Activated T-helper 1 cell treated with anti-CD3 and anti-CD28 coated beads, Interleukin-12 subunit alpha, Interleukin-12 subunit beta, Interleukin-2, Interleukin-4 antibody, amounts not matched to agents 30 ng/mL and 10 ng/mL and 1 ng/mL, durations not matched to agents 14 hours and 24 hours and 36 hours (primary cell): ENCODE measurements around the gene PDCD7. TPM values are rescaled to one million over a fixed set of nuclear protein-coding genes. Genes with fewer than 3 reads are reported as not detected.
"Not testable (repeated sequence)": the region's sequence is repeated elsewhere in the genome, so short reads cannot be mapped to it uniquely, and the experiment has no call there.

Experiments used
- DNase-seq: peaks from one replicate; pipeline ENCODE4 v3.0.0; 2021; ENCODE audit warnings: low spot score
- H3K27ac Mint-ChIP-seq: one replicate; pipeline ENCODE4 v1.8.0; 2021; ENCODE audit warnings: mild to moderate bottlenecking, mixed read lengths
- H3K27me3 Mint-ChIP-seq: one replicate; pipeline ENCODE4 v1.8.0; 2022; ENCODE audit warnings: mild to moderate bottlenecking, moderate library complexity, mixed read lengths; ENCODE audit not compliant: insufficient read depth
- H3K36me3 Mint-ChIP-seq: one replicate; pipeline ENCODE4 v1.8.0; 2021; ENCODE audit warnings: low read depth, mixed read lengths
- H3K4me1 Mint-ChIP-seq: one replicate; pipeline ENCODE4 v1.8.0; 2021; ENCODE audit warnings: low read depth, mixed read lengths
- H3K4me3 Mint-ChIP-seq: one replicate; pipeline ENCODE4 v1.8.0; 2021; ENCODE audit warnings: mild to moderate bottlenecking, moderate library complexity, mixed read lengths
- H3K9me3 Mint-ChIP-seq: one replicate; pipeline ENCODE4 v1.8.0; 2021; ENCODE audit warnings: mixed read lengths
- intact Hi-C: fragments of 100-400 bp; cut with micrococcal nuclease; formaldehyde crosslinking; loops from one replicate; pipeline ENCODE4 v1.15.1; 2024
- total RNA-seq: library from RNA; stranded (reverse); gene quantifications from 2 replicates; pipeline ENCODE4 v1.2.3, GENCODE V29; 2022

The PDCD7 gene
- total RNA-seq, 1 donor from 2014 or later: 54.7 TPM

- Mint-ChIP-seq H3K9me3 (no peaks in the 10 kb centered on the region), H3K27me3 (no peaks in the 10 kb centered on the region), H3K4me3 (no peak overlapping the region), H3K27ac (no peak overlapping the region), H3K4me1 (no peaks in the 10 kb centered on the region), H3K36me3 (peaks cover 12% of the 10 kb centered on the region)
- intact Hi-C loops: no loop called here
- no peak for DNase-seq
Observed at GRCh38 chr15:65106011-65106590, 27.5 kb downstream of the PDCD7 start.

DNA sequence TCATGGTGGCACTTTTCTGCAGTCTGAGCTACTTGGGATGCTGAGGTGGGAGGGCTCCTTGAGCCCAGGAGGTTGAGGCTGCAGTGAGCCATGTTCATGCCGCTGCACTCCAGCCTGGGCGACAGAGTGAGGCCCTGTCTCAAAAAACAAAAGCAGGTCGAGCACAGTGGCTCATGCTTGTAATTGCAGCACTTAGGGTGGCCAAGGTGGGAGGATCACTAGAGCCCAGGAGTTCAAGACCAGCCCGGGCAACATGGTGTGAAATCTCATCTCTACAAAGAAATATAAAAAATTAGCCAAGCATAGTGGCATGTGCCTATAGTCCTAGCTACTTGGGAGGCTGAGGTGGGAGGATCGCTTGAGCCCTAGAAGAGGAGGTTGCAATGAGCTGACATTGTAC is 28.6 kb downstream of the PDCD7 start:
- intact Hi-C loops: no loop called here
- no peak overlapping the region for H3K27ac Mint-ChIP-seq
- H3K36me3 Mint-ChIP-seq: peaks cover 10% of the 10 kb centered on the region
- no peaks in the 10 kb centered on the region for H3K27me3 Mint-ChIP-seq
- no peak overlapping the region for H3K4me3 Mint-ChIP-seq
- no peaks in the 10 kb centered on the region for H3K4me1 Mint-ChIP-seq
- no peaks in the 10 kb centered on the region for H3K9me3 Mint-ChIP-seq
- no peak for DNase-seq

GRCh38 chr15:65102912-65103311 is 30.7 kb downstream of the PDCD7 start:
- Mint-ChIP-seq H3K36me3 (peaks cover 21% of the 10 kb centered on the region), H3K4me1 (no peaks in the 10 kb centered on the region), H3K9me3 (no peaks in the 10 kb centered on the region), H3K27ac (no peak overlapping the region), H3K27me3 (no peaks in the 10 kb centered on the region), H3K4me3 (no peak overlapping the region)
- DNase-seq: no peak
- intact Hi-C loops: no loop called here

GRCh38 chr15:65101891-65102708 is 31.5 kb downstream of the PDCD7 start:
- H3K27me3 Mint-ChIP-seq: no peaks in the 10 kb centered on the region
- no peaks in the 10 kb centered on the region for H3K4me1 Mint-ChIP-seq
- peaks cover 21% of the 10 kb centered on the region for H3K36me3 Mint-ChIP-seq
- intact Hi-C loops: loop anchor here (1.0 kb wide), 1 partner anchor 48 kb away; no protein-coding TSS in a partner anchor
- H3K9me3 Mint-ChIP-seq: no peaks in the 10 kb centered on the region
- peak overlapping the region; percentile 52 for H3K27ac Mint-ChIP-seq
- no peak overlapping the region for H3K4me3 Mint-ChIP-seq
- no peak for DNase-seq

DNA sequence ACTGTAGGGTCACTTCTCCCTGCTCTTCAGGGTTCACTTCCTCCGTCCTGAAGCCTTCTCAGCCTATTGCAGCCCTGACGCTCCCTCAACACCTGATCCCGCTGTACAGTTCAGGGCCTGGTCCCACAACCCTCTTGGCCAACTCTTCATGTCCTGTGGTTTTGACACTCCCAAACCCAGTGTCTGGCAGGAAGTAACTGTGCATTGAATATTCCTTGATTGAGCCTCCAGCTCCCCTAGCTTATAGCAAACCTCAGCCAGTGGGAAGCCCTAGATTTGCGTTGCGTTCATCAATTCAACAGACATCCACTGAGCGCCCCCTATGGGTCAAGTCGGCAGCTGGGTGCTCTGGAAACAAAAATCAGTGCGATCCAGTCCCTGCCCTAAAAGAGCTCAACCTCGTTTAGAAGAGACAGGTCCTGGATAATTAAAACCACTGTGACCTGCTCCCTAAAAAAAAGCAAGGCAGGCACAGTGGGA is 32.2 kb downstream of the PDCD7 start:
- H3K27me3 Mint-ChIP-seq: no peaks in the 10 kb centered on the region
- peak overlapping the region; percentile 52 for H3K27ac Mint-ChIP-seq
- H3K9me3 Mint-ChIP-seq: no peaks in the 10 kb centered on the region
- H3K4me3 Mint-ChIP-seq: no peak overlapping the region
- H3K36me3 Mint-ChIP-seq: peaks cover 20% of the 10 kb centered on the region
- intact Hi-C loops: loop anchor here (1.0 kb wide), 1 partner anchor 47 kb away; no protein-coding TSS in a partner anchor
- DNase-seq: peak; percentile 22
- H3K4me1 Mint-ChIP-seq: no peaks in the 10 kb centered on the region

GRCh38 chr15:65100442-65100841 is 33.2 kb downstream of the PDCD7 start:
- no peak for DNase-seq
- intact Hi-C loops: no loop called here
- Mint-ChIP-seq H3K36me3 (peaks cover 20% of the 10 kb centered on the region), H3K27ac (no peak overlapping the region), H3K4me3 (no peak overlapping the region), H3K9me3 (no peaks in the 10 kb centered on the region), H3K4me1 (no peaks in the 10 kb centered on the region), H3K27me3 (no peaks in the 10 kb centered on the region)

DNA sequence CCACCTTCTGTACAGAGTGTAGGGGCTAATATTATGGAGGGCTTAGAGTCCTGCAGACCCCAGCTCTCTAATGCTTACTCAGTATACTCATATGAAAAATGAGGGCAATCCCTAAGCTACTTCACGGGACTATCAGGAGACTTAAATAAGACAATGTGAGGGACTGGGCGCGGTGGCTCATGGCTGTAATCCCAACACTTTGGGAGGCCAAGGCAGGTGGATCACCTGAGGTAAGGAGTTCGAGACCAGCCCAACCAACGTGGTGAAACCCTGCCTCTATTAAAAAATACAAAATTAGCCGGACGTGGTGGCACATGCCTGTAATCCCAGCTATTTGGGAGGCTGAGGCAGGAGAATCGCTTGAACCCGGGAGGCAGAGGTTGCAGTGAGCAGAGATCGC is 33.8 kb downstream of the PDCD7 start:
- peaks cover 20% of the 10 kb centered on the region for H3K36me3 Mint-ChIP-seq
- H3K4me1 Mint-ChIP-seq, intact Hi-C loops, DNase-seq, H3K9me3 Mint-ChIP-seq, H3K4me3 Mint-ChIP-seq, H3K27ac Mint-ChIP-seq, H3K27me3 Mint-ChIP-seq: not testable (repeated sequence)

- no peak for DNase-seq
- Mint-ChIP-seq H3K4me3 (no peak overlapping the region), H3K27me3 (no peaks in the 10 kb centered on the region), H3K4me1 (no peaks in the 10 kb centered on the region), H3K36me3 (peaks cover 20% of the 10 kb centered on the region), H3K9me3 (no peaks in the 10 kb centered on the region), H3K27ac (no peak overlapping the region)
- intact Hi-C loops: no loop called here
Observed at GRCh38 chr15:65099336-65099735, 34.3 kb downstream of the PDCD7 start.

DNA sequence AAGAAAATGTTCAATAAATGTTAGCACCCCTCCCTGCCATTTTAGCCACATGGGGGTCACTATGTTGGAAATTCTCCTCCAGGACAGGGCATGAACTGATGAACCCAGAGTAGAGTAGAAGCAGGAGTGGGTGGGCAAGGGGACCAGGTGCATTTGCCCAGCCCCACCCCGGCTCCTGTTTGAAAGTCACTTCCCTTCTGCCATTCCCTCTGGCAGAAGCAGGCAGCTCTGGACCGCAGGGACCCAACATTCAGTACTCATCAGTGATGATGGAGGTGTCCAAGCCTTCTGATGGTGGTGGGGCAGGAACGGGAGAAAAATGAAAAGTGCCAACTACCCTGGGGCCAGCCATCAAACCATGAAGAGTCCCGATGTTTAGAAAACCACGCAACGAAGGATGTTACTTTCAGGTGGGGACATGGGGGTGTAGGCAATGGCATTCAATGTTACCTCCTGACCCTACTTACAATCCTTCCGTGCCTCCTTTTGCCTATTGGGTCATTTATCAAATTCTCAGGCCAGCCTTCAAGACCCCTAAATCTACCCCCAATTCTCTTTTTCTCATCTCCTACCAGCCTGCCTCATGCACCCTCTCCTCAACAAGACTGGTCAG is 35.9 kb downstream of the PDCD7 start:
- Mint-ChIP-seq H3K27ac (no peak overlapping the region), H3K4me1 (no peaks in the 10 kb centered on the region), H3K9me3 (no peaks in the 10 kb centered on the region), H3K4me3 (no peak overlapping the region), H3K27me3 (no peaks in the 10 kb centered on the region), H3K36me3 (peaks cover 16% of the 10 kb centered on the region)
- intact Hi-C loops: no loop called here
- DNase-seq: no peak

DNA sequence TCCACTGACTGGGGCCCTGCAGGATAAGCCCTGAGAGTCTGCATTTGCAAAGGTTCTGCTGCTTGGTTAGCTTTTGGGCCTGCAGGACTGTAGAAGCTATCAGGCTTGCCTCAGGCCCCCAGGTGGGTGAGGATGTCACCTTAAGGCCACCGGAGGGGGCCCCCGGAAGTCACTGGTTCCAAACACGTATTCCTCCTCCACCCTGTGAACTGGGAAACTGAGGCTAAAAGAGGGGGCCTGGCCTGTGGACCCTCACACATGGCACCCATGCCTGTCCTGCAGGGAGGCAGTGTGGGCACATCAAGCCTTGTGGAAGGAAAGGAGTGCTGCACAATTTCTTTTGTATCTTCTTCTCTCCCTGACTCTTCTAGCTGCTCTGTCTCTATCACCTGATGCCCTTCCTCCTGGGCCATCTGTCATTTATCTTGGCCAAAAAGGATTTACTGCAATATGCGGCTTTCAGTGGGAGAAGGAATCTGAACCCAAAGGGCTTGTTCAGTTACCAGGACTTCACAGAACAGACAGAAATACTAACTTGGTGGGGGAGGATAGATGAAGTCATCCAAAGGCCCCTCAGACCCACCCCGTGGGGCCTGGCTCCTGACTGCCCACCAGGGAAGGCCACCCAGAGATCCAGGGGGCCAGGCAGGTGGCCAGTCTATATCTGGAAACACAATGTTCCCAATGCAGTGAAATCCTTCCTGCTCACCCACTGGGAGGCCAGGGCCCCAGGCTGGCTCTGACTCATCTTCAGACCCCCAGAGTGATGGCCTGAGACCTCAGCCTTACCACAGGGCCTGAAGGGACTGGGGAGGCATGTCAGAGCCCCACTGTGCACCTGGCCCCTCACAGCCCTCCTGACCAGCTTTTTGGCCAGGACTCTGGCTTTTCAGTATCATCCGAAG is 36.9 kb downstream of the PDCD7 start:
- H3K9me3 Mint-ChIP-seq: no peaks in the 10 kb centered on the region
- no peak for DNase-seq
- H3K4me1 Mint-ChIP-seq: no peaks in the 10 kb centered on the region
- intact Hi-C loops: no loop called here
- H3K27me3 Mint-ChIP-seq: no peaks in the 10 kb centered on the region
- H3K4me3 Mint-ChIP-seq: no peak overlapping the region
- H3K27ac Mint-ChIP-seq: no peak overlapping the region
- peaks cover 16% of the 10 kb centered on the region for H3K36me3 Mint-ChIP-seq

GRCh38 chr15:65095747-65096104 is 37.9 kb downstream of the PDCD7 start:
- H3K27me3 Mint-ChIP-seq: no peaks in the 10 kb centered on the region
- no peak for DNase-seq
- intact Hi-C loops: no loop called here
- no peak overlapping the region for H3K27ac Mint-ChIP-seq
- H3K9me3 Mint-ChIP-seq: no peaks in the 10 kb centered on the region
- no peaks in the 10 kb centered on the region for H3K4me1 Mint-ChIP-seq
- peaks cover 11% of the 10 kb centered on the region for H3K36me3 Mint-ChIP-seq
- H3K4me3 Mint-ChIP-seq: no peak overlapping the region

DNA sequence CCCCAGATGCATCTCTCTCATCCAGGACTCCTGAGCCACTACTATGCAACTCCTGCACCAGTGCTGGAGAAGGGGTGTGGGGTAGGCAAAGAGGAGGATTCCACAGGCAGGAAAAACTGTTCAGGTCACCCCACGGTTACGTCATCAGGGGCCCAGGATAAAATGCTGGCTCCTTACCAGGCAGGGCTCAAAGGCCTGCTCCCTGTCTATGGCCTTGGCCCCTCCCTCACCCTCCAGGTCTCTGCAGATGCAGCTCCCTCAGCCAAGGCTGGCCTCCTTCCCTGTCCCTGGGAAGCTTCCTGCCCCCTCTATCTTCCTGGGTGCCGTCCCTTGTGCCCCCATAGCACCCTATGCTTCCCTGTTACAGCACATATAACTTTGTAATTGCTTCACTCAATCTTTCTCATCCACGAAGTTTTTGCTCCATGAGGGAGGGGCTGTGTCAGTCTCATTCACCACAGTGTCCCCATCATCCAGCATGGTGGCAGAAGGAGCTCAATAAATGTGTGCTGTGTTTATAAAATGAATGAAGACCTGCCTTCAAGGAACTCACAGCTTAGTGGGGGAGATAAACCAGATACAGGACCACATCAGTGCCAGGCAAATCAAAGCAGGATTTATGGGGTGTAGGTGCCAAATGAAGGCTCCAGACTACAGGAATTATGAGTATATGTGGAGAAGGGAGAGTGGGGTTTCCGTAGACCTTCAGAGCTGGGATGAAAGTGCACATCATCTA is 38.4 kb downstream of the PDCD7 start:
- DNase-seq: no peak
- H3K4me3 Mint-ChIP-seq: no peak overlapping the region
- no peaks in the 10 kb centered on the region for H3K4me1 Mint-ChIP-seq
- H3K27me3 Mint-ChIP-seq: no peaks in the 10 kb centered on the region
- H3K27ac Mint-ChIP-seq: no peak overlapping the region
- no peaks in the 10 kb centered on the region for H3K9me3 Mint-ChIP-seq
- intact Hi-C loops: no loop called here
- H3K36me3 Mint-ChIP-seq: peaks cover 11% of the 10 kb centered on the region
